ENCODE measurements around the gene PRPS1L1. TPM values are rescaled to one million over a fixed set of nuclear protein-coding genes. Genes with fewer than 3 reads are reported as not detected.

PRPS1L1 gene
- total and polyA plus RNA-seq, 2 donors from 2014 or later: not detected

- no peak overlapping the region for H3K9ac ChIP-seq (ENCODE audit: low read length in 3 of 3)
- TF ChIP-seq CTCF (IDR thresholded peaks at IDR 0.05; ENCODE audit: borderline replicate concordance, extremely low read depth, insufficient read depth): no peak
- no peaks in the 10 kb centered on the region for H3K27me3 ChIP-seq (ENCODE audit: control insufficient read depth, insufficient read depth, low read length)
- no peak overlapping the region for H3K4me3 ChIP-seq (ENCODE audit: low read length in 3 of 3)
- no peaks in the 10 kb centered on the region for H3K36me3 ChIP-seq (ENCODE audit: control insufficient read depth in 2 of 3, insufficient read depth in 3 of 3, low read length in 3 of 3)
- no peak overlapping the region for H3K27ac ChIP-seq (ENCODE audit: low read depth in 2 of 2, low read length in 2 of 2)
- no peaks in the 10 kb centered on the region for H3K4me1 ChIP-seq (ENCODE audit: control insufficient read depth in 2 of 3, insufficient read depth in 2 of 3, low read depth in 1 of 3, low read length in 3 of 3)
- FAIRE-seq (no peak), DNase-seq (no peak)
- no peaks in the 10 kb centered on the region for H3K9me3 ChIP-seq (ENCODE audit: control insufficient read depth in 2 of 3, insufficient read depth in 1 of 3, low read length in 3 of 3)
- intact Hi-C loops (cut with DNase I): no loop called here
Observed at GRCh38 chr7:18053941-18054340, 26.3 kb upstream of the PRPS1L1 start.

GRCh38 chr7:18053177-18053928 lies 25.7 kb upstream of the PRPS1L1 start:
- no peak for TF ChIP-seq CTCF (IDR thresholded peaks at IDR 0.05; ENCODE audit: borderline replicate concordance, extremely low read depth, insufficient read depth)
- FAIRE-seq (no peak), DNase-seq (no peak)
- no peaks in the 10 kb centered on the region for H3K27me3 ChIP-seq (ENCODE audit: control insufficient read depth, insufficient read depth, low read length)
- no peaks in the 10 kb centered on the region for H3K36me3 ChIP-seq (ENCODE audit: control insufficient read depth in 2 of 3, insufficient read depth in 3 of 3, low read length in 3 of 3)
- intact Hi-C loops (cut with DNase I): no loop called here
- H3K27ac ChIP-seq (ENCODE audit: low read depth in 2 of 2, low read length in 2 of 2): no peak overlapping the region
- H3K9me3 ChIP-seq (ENCODE audit: control insufficient read depth in 2 of 3, insufficient read depth in 1 of 3, low read length in 3 of 3): no peaks in the 10 kb centered on the region
- H3K9ac ChIP-seq (ENCODE audit: low read length in 3 of 3): no peak overlapping the region
- H3K4me1 ChIP-seq (ENCODE audit: control insufficient read depth in 2 of 3, insufficient read depth in 2 of 3, low read depth in 1 of 3, low read length in 3 of 3): no peaks in the 10 kb centered on the region
- no peak overlapping the region for H3K4me3 ChIP-seq (ENCODE audit: low read length in 3 of 3)

- Histone ChIP-seq H3K4me3 (ENCODE audit: low read length in 3 of 3) (no peak overlapping the region), H3K36me3 (ENCODE audit: control insufficient read depth in 2 of 3, insufficient read depth in 3 of 3, low read length in 3 of 3) (no peaks in the 10 kb centered on the region), H3K9ac (ENCODE audit: low read length in 3 of 3) (no peak overlapping the region), H3K27ac (ENCODE audit: low read depth in 2 of 2, low read length in 2 of 2) (no peak overlapping the region), H3K4me1 (ENCODE audit: control insufficient read depth in 2 of 3, insufficient read depth in 2 of 3, low read depth in 1 of 3, low read length in 3 of 3) (no peaks in the 10 kb centered on the region), H3K27me3 (ENCODE audit: control insufficient read depth, insufficient read depth, low read length) (no peaks in the 10 kb centered on the region), H3K9me3 (ENCODE audit: control insufficient read depth in 2 of 3, insufficient read depth in 1 of 3, low read length in 3 of 3) (no peaks in the 10 kb centered on the region)
- TF ChIP-seq CTCF (IDR thresholded peaks at IDR 0.05; ENCODE audit: borderline replicate concordance, extremely low read depth, insufficient read depth): no peak
- FAIRE-seq (no peak), DNase-seq (no peak)
- intact Hi-C loops (cut with DNase I): no loop called here
Observed at GRCh38 chr7:18049262-18049661, 21.6 kb upstream of the PRPS1L1 start.

Measured in kidney (tissue), 14 donors.